Activated T-helper 2 cell treated with anti-CD3 and anti-CD28 coated beads, Interferon-gamma antibody, Interleukin-2, Interleukin-4, amounts not matched to agents 10 μg/mL and 5 μg/mL and 100 μg/mL, durations not matched to agents 14 hours and 24 hours and 36 hours (primary cell): ENCODE measurements around the gene DDX46. TPM values are rescaled to one million over a fixed set of nuclear protein-coding genes. Genes with fewer than 3 reads are reported as not detected.

Source experiments
- DNase-seq: peaks from one replicate; pipeline ENCODE4 v3.0.0; 2021; ENCODE audit warnings: low spot score
- H3K27ac Mint-ChIP-seq: one replicate; pipeline ENCODE4 v1.8.0; 2021; ENCODE audit warnings: mixed read lengths
- H3K27me3 Mint-ChIP-seq: one replicate; pipeline ENCODE4 v1.8.0; 2021; ENCODE audit warnings: low read depth, mixed read lengths
- H3K36me3 Mint-ChIP-seq: one replicate; pipeline ENCODE4 v1.8.0; 2021; ENCODE audit warnings: low read depth, mixed read lengths
- H3K4me1 Mint-ChIP-seq: one replicate; pipeline ENCODE4 v1.8.0; 2021; ENCODE audit warnings: low read depth, mixed read lengths
- H3K4me3 Mint-ChIP-seq: one replicate; pipeline ENCODE4 v1.8.0; 2021; ENCODE audit warnings: low read depth, mild to moderate bottlenecking, moderate library complexity, mixed read lengths
- H3K9me3 Mint-ChIP-seq: one replicate; pipeline ENCODE4 v1.8.0; 2021; ENCODE audit warnings: mixed read lengths
- intact Hi-C: fragments of 100-400 bp; cut with micrococcal nuclease; formaldehyde crosslinking; loops from one replicate; pipeline ENCODE4 v1.15.1; 2023
- total RNA-seq: library from RNA; stranded (reverse); gene quantifications from 2 replicates; pipeline ENCODE4 v1.2.3, GENCODE V29; 2022

The DDX46 gene
- total RNA-seq, 1 donor from 2014 or later, result 83.9 TPM

DNA sequence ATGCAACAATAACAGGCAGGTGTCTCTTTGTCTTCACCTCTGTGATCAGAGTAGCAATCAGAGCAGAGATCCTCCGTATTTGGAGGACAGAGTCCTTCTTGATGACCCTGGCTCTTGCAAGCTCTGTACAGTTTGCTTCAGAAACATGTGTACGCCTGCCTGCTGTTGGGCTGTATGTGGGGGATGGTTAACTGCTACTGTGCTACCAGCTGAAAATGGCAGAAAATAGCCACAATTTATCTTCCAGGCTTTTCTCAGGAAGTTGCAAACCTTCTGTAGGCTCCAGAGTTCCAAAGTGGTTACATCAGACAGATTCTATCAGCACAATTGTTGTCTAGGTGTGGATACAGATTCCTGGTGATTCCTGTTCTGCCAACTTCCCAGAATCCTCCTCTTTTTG lies 35.5 kb downstream of the DDX46 start:
- no peak overlapping the region for H3K4me3 Mint-ChIP-seq
- no peaks in the 10 kb centered on the region for H3K4me1 Mint-ChIP-seq
- intact Hi-C loops, result no loop called here
- DNase-seq, result no peak
- H3K27me3 Mint-ChIP-seq, result no peaks in the 10 kb centered on the region
- H3K9me3 Mint-ChIP-seq, result no peaks in the 10 kb centered on the region
- H3K27ac Mint-ChIP-seq, result no peak overlapping the region
- peaks cover 79% of the 10 kb centered on the region for H3K36me3 Mint-ChIP-seq

DNA sequence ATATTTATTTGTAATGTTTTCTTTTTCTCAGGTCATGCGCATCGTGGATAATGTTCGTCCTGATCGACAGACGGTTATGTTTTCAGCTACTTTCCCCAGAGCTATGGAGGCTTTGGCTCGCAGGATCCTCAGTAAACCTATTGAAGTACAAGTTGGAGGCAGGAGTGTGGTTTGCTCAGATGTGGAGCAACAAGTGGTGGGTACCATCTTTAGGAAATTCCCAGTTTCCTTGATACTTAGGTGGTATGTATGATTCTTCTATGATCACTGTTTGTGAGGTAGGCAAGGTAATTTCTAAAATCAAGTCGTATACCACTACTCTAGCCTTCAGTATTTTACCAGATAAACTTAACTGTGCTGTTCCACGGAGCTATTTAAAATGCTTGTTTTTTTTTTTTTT lies 36.2 kb downstream of the DDX46 start:
- Mint-ChIP-seq H3K27me3 (no peaks in the 10 kb centered on the region), H3K36me3 (peaks cover 74% of the 10 kb centered on the region), H3K27ac (no peak overlapping the region), H3K4me3 (no peak overlapping the region), H3K9me3 (no peaks in the 10 kb centered on the region), H3K4me1 (no peaks in the 10 kb centered on the region)
- DNase-seq, result no peak
- intact Hi-C loops, result no loop called here

DNA sequence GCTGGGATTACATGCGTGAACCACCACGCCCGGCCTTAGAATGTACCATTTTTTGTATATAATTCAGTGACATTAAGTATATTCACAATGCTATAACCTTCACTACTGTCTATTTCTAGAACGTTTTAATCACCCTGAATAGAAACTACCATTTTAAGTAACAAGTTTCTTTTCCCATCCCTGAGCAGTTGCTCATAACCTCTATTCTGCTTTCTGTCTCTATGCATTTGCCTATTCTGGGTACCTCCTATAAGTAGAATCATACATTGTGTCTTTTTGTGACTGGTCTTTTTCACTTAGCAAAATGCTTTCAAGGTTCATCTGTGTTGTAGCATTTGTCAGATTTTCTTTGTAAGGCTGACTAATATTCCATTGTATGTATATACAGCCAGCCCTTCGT lies 39.9 kb downstream of the DDX46 start:
- H3K27ac Mint-ChIP-seq, result no peak overlapping the region
- intact Hi-C loops, result no loop called here
- no peaks in the 10 kb centered on the region for H3K9me3 Mint-ChIP-seq
- DNase-seq, result no peak
- H3K4me1 Mint-ChIP-seq, result peaks cover 2% of the 10 kb centered on the region
- H3K36me3 Mint-ChIP-seq, result peaks cover 69% of the 10 kb centered on the region
- no peak overlapping the region for H3K4me3 Mint-ChIP-seq
- H3K27me3 Mint-ChIP-seq, result no peaks in the 10 kb centered on the region

DNA sequence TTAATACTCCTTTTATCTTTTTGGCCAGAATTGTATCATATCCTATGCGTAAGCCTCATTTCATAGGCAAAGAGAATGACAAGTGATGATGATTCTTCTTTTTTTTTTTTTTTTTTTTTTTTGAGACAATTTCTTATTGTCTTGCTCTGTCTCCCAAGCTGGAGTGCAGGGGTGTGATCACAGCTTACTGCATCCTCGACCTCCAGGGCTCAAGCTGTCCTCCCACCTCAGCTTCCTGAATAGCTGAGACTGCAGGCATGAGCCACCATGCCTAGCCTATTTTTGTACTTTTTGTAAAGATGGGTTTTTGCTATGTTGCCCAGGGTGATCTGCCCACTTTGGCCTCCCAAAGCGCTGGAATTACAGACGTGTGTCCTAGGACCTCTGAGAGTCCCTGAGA lies 45.2 kb downstream of the DDX46 start:
- Mint-ChIP-seq H3K9me3 (no peaks in the 10 kb centered on the region), H3K27me3 (no peaks in the 10 kb centered on the region), H3K4me3 (no peak overlapping the region), H3K27ac (no peak overlapping the region), H3K36me3 (peaks cover 50% of the 10 kb centered on the region), H3K4me1 (peaks cover 2% of the 10 kb centered on the region)
- intact Hi-C loops, result no loop called here
- DNase-seq, result no peak

DNA sequence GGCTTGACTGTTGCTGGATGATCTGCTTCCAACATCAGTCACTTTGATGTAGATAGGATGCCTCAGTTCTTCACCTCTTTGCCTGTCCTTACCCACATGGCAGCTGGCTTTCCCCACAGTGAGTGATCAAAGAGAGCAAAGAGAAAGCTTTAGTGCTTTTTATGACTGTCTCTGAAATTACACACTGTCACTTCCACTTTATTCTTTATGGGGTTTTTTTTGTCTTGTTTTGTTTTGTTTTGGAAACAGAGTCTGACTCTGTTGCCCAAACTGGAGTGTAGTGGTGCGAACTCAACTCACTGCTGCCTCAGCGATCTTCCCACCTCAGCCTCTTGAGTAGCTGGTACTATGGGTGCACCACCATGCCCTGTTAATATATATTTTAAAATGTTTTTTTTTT lies 54.8 kb downstream of the DDX46 start:
- H3K27me3 Mint-ChIP-seq, result no peaks in the 10 kb centered on the region
- H3K4me3 Mint-ChIP-seq, result no peak overlapping the region
- H3K36me3 Mint-ChIP-seq, result peaks cover 50% of the 10 kb centered on the region
- no peaks in the 10 kb centered on the region for H3K9me3 Mint-ChIP-seq
- H3K27ac Mint-ChIP-seq, result no peak overlapping the region
- intact Hi-C loops, result no loop called here
- DNase-seq, result no peak
- peaks cover 12% of the 10 kb centered on the region for H3K4me1 Mint-ChIP-seq

DNA sequence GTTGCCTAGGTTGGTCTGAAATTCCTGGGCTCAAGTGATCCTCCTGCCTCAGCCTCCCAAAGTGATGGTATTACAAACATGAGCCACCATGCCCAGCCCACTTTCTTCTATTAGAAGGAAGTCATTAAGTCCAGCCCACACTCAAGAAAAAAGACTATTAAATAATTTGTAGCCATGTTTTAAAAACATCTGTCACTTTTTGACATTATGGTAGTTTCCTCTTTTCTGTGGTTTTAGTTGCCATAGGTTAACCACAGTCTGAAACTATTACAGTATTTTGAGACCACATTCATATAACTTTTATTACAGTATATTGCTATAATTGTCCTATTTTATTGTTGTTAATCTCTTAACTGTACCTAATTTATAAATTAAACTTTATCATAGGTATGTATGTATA lies 55.2 kb downstream of the DDX46 start:
- no peak for DNase-seq
- Mint-ChIP-seq H3K4me1 (peaks cover 12% of the 10 kb centered on the region), H3K4me3 (no peak overlapping the region), H3K27ac (no peak overlapping the region), H3K9me3 (no peaks in the 10 kb centered on the region), H3K36me3 (peaks cover 50% of the 10 kb centered on the region), H3K27me3 (no peaks in the 10 kb centered on the region)
- intact Hi-C loops, result no loop called here

DNA sequence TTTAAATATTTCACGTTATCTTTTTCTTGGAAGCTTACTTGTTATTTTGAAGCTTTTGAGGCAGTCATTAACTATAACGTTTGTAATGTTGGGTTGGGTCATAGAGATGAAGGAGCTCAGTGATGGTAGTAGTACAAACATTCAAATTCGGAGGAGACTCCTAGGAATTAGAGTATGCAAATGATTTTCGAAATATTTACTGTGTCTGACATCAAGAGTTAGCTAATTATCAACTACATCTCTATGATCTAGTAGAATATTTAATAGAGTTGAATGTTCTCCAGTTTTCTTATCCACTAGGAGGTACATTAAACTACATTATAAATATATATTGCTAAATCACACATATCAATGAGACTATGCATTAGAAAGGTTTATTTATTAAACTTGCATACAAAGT lies 58.4 kb downstream of the DDX46 start:
- DNase-seq, result no peak
- Mint-ChIP-seq H3K36me3 (peaks cover 58% of the 10 kb centered on the region), H3K4me1 (peaks cover 6% of the 10 kb centered on the region), H3K27me3 (no peaks in the 10 kb centered on the region), H3K27ac (no peak overlapping the region), H3K4me3 (no peak overlapping the region), H3K9me3 (no peaks in the 10 kb centered on the region)
- intact Hi-C loops, result no loop called here

DNA sequence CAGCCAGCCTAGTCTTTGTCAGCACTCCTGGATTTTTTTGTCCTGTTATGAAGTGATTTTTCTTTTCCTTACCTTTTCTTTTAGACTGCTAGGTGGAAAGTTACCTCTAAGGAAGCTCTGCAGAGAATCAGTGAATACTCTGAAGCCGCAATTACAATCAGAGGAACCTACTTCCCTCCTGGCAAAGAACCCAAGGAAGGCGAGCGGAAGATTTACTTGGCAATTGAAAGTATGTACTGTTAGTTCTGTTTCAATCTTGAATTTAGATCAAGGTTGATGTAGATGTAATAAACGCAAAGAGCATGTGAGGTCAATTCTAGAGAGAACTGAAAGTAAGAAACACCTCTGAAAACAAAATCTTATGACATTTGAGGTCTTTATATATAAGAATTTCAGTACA lies 60.2 kb downstream of the DDX46 start:
- H3K27me3 Mint-ChIP-seq, result no peaks in the 10 kb centered on the region
- no peak overlapping the region for H3K4me3 Mint-ChIP-seq
- H3K9me3 Mint-ChIP-seq, result no peaks in the 10 kb centered on the region
- DNase-seq, result no peak
- peaks cover 59% of the 10 kb centered on the region for H3K36me3 Mint-ChIP-seq
- H3K4me1 Mint-ChIP-seq, result peaks cover 4% of the 10 kb centered on the region
- intact Hi-C loops, result no loop called here
- H3K27ac Mint-ChIP-seq, result no peak overlapping the region

DNA sequence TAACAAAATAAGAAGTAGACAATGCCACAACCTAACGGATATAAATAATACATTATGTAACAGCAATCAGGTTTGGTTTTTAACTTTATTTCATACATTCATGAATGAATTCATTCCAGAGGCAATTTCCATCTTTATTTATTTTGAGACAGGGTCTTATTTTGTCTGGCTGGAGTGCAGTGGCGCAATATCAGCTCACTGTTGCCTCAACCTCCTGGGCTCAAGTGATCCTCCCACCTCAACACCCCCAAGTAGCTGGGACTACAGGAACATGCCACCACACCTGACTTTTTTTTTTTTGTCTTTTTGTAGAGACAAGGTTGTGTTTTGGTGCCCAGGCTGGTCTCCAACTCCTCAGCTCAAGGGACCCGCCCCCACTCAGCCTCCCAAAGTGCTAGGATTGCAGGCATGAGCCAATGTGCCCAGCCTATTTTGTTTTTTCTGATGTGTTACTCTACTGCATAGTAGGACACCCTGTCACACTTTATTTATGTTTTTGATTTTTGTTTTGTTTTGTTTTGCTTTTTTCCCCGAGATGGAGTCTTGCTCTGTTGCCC lies 60.9 kb downstream of the DDX46 start:
- DNase-seq, result no peak
- Mint-ChIP-seq H3K4me3 (no peak overlapping the region), H3K36me3 (peaks cover 55% of the 10 kb centered on the region), H3K27me3 (no peaks in the 10 kb centered on the region), H3K9me3 (no peaks in the 10 kb centered on the region), H3K27ac (no peak overlapping the region), H3K4me1 (peaks cover under 1% of the 10 kb centered on the region)
- intact Hi-C loops, result no loop called here

DNA sequence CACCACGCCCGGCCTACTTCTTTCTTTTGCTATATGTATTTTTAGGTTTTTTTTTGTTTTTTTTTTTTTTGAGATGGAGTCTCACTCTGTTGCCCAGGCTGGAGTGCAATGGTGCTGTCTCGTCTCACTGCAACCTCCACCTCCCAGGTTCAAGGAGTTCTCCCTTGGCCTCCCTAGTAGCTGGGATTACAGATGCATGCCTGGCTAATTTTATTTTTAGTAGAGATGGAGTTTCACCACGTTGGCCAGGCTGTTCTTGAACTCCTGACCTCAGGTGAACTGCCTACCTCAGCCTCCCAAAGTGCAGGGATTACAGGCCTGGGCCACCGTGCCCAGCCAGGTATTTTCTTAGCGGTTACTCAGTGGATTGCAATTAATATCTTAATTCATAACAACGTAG lies 63.3 kb downstream of the DDX46 start:
- Mint-ChIP-seq H3K36me3 (peaks cover 58% of the 10 kb centered on the region), H3K4me3 (no peak overlapping the region), H3K27me3 (no peaks in the 10 kb centered on the region), H3K9me3 (no peaks in the 10 kb centered on the region), H3K4me1 (peaks cover 4% of the 10 kb centered on the region), H3K27ac (no peak overlapping the region)
- DNase-seq, result no peak
- intact Hi-C loops, result no loop called here

DNA sequence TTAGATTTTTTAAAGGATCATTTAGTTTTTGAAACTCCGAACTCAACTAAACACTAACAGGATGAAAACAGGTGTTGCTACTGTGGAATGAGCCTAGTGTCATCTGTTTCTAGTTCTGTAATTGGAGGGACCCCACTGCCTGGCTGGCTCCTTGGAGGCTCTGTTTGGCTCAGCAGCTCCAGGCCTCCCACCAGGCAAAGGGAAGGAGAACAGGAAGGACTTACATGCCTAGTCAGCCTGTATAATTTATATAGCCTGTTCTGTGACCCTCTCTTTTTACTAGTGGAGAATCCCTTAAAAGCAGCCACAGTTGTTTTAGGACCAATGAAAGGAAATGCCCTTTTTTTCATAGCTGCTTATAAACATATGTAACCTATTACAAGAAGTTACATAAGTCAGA lies 66.1 kb downstream of the DDX46 start:
- no peaks in the 10 kb centered on the region for H3K9me3 Mint-ChIP-seq
- intact Hi-C loops, result no loop called here
- DNase-seq, result no peak
- H3K27me3 Mint-ChIP-seq, result no peaks in the 10 kb centered on the region
- no peak overlapping the region for H3K4me3 Mint-ChIP-seq
- H3K36me3 Mint-ChIP-seq, result peaks cover 64% of the 10 kb centered on the region
- no peak overlapping the region for H3K27ac Mint-ChIP-seq
- H3K4me1 Mint-ChIP-seq, result peaks cover 4% of the 10 kb centered on the region

DNA sequence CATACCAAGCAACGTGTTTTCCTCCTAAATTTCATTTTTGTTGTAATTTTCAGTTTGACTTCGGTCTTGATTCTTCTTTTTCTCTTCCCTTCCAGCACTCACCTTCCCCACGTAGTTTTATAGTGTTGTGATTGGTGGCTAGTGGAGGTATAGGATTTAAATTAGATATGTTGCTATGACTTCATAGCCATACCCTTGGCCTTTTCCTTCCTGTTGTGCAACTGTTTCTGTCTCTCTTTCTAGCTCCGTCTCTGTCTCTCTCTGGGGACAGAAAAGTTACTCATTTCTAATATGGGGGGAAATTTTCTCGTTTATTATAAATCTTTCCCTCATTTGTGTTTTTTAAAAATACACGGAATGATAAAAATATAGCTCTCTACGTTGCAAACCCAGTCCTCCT lies 66.6 kb downstream of the DDX46 start:
- Mint-ChIP-seq H3K36me3 (peaks cover 60% of the 10 kb centered on the region), H3K27ac (peak overlapping the region; percentile 21), H3K4me3 (no peak overlapping the region), H3K9me3 (no peaks in the 10 kb centered on the region), H3K27me3 (no peaks in the 10 kb centered on the region), H3K4me1 (peaks cover 4% of the 10 kb centered on the region)
- DNase-seq, result no peak
- intact Hi-C loops, result no loop called here

DNA sequence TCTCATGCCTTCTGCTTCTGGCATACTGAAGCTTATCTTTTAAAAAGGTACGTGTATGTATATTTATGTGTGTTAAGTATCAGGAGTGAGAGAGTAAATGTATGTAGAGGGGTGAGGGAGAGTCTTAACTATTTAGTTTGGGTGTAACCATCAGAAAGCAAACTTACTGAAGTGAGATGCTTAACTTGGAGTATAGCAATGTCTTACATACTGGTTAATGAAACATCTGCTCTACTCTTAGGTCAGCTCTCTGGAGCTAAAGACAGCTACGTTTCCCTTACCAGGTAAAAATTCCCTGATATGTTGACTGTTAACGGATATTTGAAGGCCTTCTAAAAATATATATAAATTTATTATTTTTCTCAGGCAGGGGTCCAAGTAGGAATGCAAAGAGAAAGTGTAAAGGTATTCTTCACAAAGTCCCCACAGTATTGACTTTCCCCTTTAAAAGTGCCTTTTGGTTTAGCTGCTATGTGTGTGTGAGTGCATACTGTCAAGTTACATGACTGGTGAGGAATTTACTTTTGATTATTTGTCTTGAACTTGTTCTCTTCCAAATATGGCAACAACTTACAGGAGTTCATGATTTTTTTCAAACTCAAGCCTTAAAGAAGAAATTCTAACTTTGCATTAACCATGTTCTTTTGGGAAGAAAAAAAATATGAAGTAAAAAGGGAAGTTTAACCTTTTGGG lies 74.9 kb downstream of the DDX46 start:
- no peak overlapping the region for H3K4me3 Mint-ChIP-seq
- H3K9me3 Mint-ChIP-seq, result no peaks in the 10 kb centered on the region
- no peaks in the 10 kb centered on the region for H3K4me1 Mint-ChIP-seq
- no peaks in the 10 kb centered on the region for H3K27me3 Mint-ChIP-seq
- H3K27ac Mint-ChIP-seq, result no peak overlapping the region
- H3K36me3 Mint-ChIP-seq, result peaks cover 43% of the 10 kb centered on the region
- no peak for DNase-seq
- intact Hi-C loops, result no loop called here

DNA sequence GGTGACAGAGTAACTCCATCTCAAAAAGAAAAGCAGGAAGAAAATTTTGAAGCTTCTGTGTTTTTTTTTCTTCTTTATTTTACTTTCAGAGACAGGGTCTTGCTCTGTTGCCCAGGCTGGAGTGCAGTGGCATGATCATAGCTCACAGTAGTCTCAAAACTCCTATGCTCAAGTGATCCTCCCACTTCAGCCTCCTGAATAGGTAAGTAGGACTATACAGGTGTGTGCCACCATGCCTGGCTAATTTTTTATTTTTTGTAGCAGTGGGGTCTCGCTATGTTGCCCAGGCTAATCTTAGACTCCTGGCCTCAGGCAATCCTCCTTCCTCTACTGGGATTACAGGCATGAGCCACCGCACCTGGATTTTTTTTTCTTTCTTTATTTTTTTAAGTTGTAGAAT lies 77.0 kb downstream of the DDX46 start:
- Mint-ChIP-seq H3K4me3 (no peak overlapping the region), H3K9me3 (no peaks in the 10 kb centered on the region), H3K27ac (no peak overlapping the region), H3K4me1 (no peaks in the 10 kb centered on the region), H3K27me3 (no peaks in the 10 kb centered on the region), H3K36me3 (peaks cover 40% of the 10 kb centered on the region)
- no peak for DNase-seq
- intact Hi-C loops, result no loop called here
